ENCODE results near the gene CERKL.

CERKL gene

GRCh38 chr2:181540421-181540820 is 116.5 kb downstream of the CERKL start:
- Mint-ChIP-seq H3K27me3 (ENCODE audit: low read depth) (no peaks in the 10 kb centered on the region), H3K4me1 (peaks cover 3% of the 10 kb centered on the region), H3K9me3 (no peaks in the 10 kb centered on the region), H3K4me3 (no peak overlapping the region), H3K27ac (no peak overlapping the region), H3K36me3 (ENCODE audit: low read depth) (peaks cover 36% of the 10 kb centered on the region)
- no peak for TF ChIP-seq CTCF (IDR thresholded peaks at IDR 0.05; ENCODE audit: unreplicated experiment in 3 of 3)

GRCh38 chr2:181536730-181537129 is 120.2 kb downstream of the CERKL start:
- Mint-ChIP-seq H3K9me3 (no peaks in the 10 kb centered on the region), H3K27ac (no peak overlapping the region)
- TF ChIP-seq CTCF (IDR thresholded peaks at IDR 0.05; ENCODE audit: unreplicated experiment in 3 of 3) = no peak

GRCh38 chr2:181528441-181528840 is 128.5 kb downstream of the CERKL start:
- no peak for TF ChIP-seq CTCF (IDR thresholded peaks at IDR 0.05; ENCODE audit: unreplicated experiment in 3 of 3)
- Mint-ChIP-seq H3K27me3 (ENCODE audit: low read depth) (no peaks in the 10 kb centered on the region), H3K4me1 (no peaks in the 10 kb centered on the region), H3K4me3 (no peak overlapping the region), H3K9me3 (no peaks in the 10 kb centered on the region), H3K36me3 (ENCODE audit: low read depth) (peaks cover 17% of the 10 kb centered on the region), H3K27ac (no peak overlapping the region)

More at GRCh38 chr2:181536730-181537129, 120.2 kb downstream of the CERKL start:
- peaks cover 52% of the 10 kb centered on the region for H3K36me3 Mint-ChIP-seq (ENCODE audit: low read depth)
- H3K4me3 Mint-ChIP-seq = no peak overlapping the region
- H3K27me3 Mint-ChIP-seq (ENCODE audit: low read depth) = no peaks in the 10 kb centered on the region
- peaks cover 3% of the 10 kb centered on the region for H3K4me1 Mint-ChIP-seq

- H3K27ac Mint-ChIP-seq = no peak overlapping the region
- no peaks in the 10 kb centered on the region for H3K9me3 Mint-ChIP-seq
- no peaks in the 10 kb centered on the region for H3K27me3 Mint-ChIP-seq (ENCODE audit: low read depth)
- no peaks in the 10 kb centered on the region for H3K4me1 Mint-ChIP-seq
- TF ChIP-seq CTCF (IDR thresholded peaks at IDR 0.05; ENCODE audit: unreplicated experiment in 3 of 3) = no peak
- H3K36me3 Mint-ChIP-seq (ENCODE audit: low read depth) = peaks cover 11% of the 10 kb centered on the region
- H3K4me3 Mint-ChIP-seq = no peak overlapping the region
Observed at GRCh38 chr2:181527058-181527457, 129.8 kb downstream of the CERKL start.

- no peaks in the 10 kb centered on the region for H3K4me1 Mint-ChIP-seq
- H3K27me3 Mint-ChIP-seq (ENCODE audit: low read depth) = no peaks in the 10 kb centered on the region
- H3K27ac Mint-ChIP-seq = no peak overlapping the region
- H3K4me3 Mint-ChIP-seq = no peak overlapping the region
- H3K36me3 Mint-ChIP-seq (ENCODE audit: low read depth) = peaks cover 11% of the 10 kb centered on the region
- TF ChIP-seq CTCF (IDR thresholded peaks at IDR 0.05; ENCODE audit: unreplicated experiment in 3 of 3) = no peak
- no peaks in the 10 kb centered on the region for H3K9me3 Mint-ChIP-seq
Observed at GRCh38 chr2:181526014-181526413, 130.9 kb downstream of the CERKL start.

GRCh38 chr2:181523756-181524155 is 133.1 kb downstream of the CERKL start:
- peaks cover 11% of the 10 kb centered on the region for H3K36me3 Mint-ChIP-seq (ENCODE audit: low read depth)

More at GRCh38 chr2:181523756-181524155, 133.1 kb downstream of the CERKL start:
- Mint-ChIP-seq H3K4me3 (no peak overlapping the region), H3K9me3 (no peaks in the 10 kb centered on the region), H3K27me3 (ENCODE audit: low read depth) (no peaks in the 10 kb centered on the region), H3K27ac (no peak overlapping the region), H3K4me1 (no peaks in the 10 kb centered on the region)
- no peak for TF ChIP-seq CTCF (IDR thresholded peaks at IDR 0.05; ENCODE audit: unreplicated experiment in 3 of 3)
